Measurements from ENCODE around the gene EPN2.

DNA sequence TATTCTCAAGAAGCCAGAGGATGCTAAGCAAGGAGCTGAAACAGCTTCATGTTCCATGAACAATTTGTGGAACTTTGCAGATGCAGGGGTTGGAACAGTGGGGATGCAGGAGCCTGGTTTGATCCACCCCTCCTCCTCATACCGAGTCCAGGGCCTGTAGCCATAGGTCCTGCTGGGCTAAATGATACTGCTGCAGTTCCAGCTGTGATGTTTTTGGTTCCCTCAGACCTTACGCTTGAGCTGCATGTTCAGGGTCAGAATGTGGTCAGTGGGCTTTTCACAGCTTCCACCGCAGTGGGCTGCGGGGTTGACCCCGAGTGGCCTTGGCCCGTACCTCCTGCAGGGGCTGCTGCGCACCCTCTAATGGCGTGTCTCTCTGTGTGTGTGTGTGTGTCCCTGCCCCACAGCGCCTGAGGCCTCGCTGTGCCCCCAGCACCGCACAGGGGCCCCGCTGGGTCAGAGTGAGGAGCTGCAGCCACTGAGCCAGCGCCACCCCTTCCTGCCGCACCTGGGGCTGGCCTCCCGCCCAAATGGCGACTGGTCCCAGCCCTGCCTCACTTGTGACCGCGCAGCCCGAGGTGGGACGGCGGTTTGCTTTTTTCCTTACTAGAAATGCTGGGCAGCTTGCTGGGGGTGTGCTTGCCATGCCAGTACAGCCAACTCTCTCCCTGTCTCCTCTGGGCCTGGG is 48.2 kb downstream of the EPN2 start:
- TF ChIP-seq CTCF (conservative IDR thresholded peaks at IDR 0.05 in 1 of 2, IDR thresholded peaks at IDR 0.05 in 1 of 2; ENCODE audit: extremely low read depth in 1 of 2, insufficient read depth in 1 of 2, low read depth in 1 of 2, low read length in 2 of 2) (no peak), EZH2 (IDR thresholded peaks at IDR 0.05; ENCODE audit: borderline replicate concordance, low read length) (no peak)

Data from mammary epithelial cell (primary cell).